Fibroblast of mammary gland (primary cell): Measurements from ENCODE around the gene RTL10.

Experiments used
- DNase-seq: peaks from one replicate; pipeline ENCODE4 v3.0.0-alpha.2; 2010; ENCODE audit warnings: low read depth
- H3K4me3 ChIP-seq: 2 replicates; pipeline ENCODE4 v1.5.1; 2011; ENCODE audit warnings: low read depth, mild to moderate bottlenecking, low read length, moderate library complexity; ENCODE audit not compliant: control insufficient read depth
- CTCF ChIP-seq: conservative IDR thresholded peaks from 2 replicates; pipeline ENCODE4 v1.5.1; 2011; ENCODE audit warnings: low read depth, low read length, inconsistent platforms; ENCODE audit not compliant: control insufficient read depth, insufficient read depth

Gene RTL10

GRCh38 chr22:19820880-19821522, 33.7 kb downstream of the RTL10 start:
- no peak overlapping the region for H3K4me3 ChIP-seq
- TF ChIP-seq CTCF = no peak
- no peak for DNase-seq

- no peak for DNase-seq
- no peak for TF ChIP-seq CTCF
- H3K4me3 ChIP-seq = no peak overlapping the region
Observed at GRCh38 chr22:19819911-19820879, 34.5 kb downstream of the RTL10 start.

- H3K4me3 ChIP-seq = no peak overlapping the region
- DNase-seq = no peak
- TF ChIP-seq CTCF = no peak
Observed at GRCh38 chr22:19819208-19819910, 35.3 kb downstream of the RTL10 start.

GRCh38 chr22:19818324-19819207, 36.1 kb downstream of the RTL10 start:
- no peak for TF ChIP-seq CTCF
- H3K4me3 ChIP-seq = no peak overlapping the region
- no peak for DNase-seq

- DNase-seq = no peak
- TF ChIP-seq CTCF = no peak
- no peak overlapping the region for H3K4me3 ChIP-seq
Observed at GRCh38 chr22:19816372-19817119, 38.1 kb downstream of the RTL10 start.

GRCh38 chr22:19815823-19816290, 38.8 kb downstream of the RTL10 start:
- DNase-seq = no peak
- H3K4me3 ChIP-seq = no peak overlapping the region
- no peak for TF ChIP-seq CTCF
